Gastrocnemius medialis (tissue), 4 donors: Measurements from ENCODE around the gene KCNQ1. TPM values are rescaled to one million over a fixed set of nuclear protein-coding genes. Genes with fewer than 3 reads are reported as not detected.
A peak's percentile ranks its signal among the peaks of the same experiment; 100 is the strongest.

Experiments used
- ATAC-seq, 2 donors: fragments of 150-250 bp; one replicate each; pipeline ENCODE4 v1.9.1; 2016
- DNase-seq, 2 donors: peaks; one replicate each; pipeline ENCODE4 v3.0.0-alpha.2; 2019
- H3K27ac ChIP-seq, 4 donors: fragments of 200-600 bp; sonication (generic); 1 replicate in 1 of 4; 2 replicates in 3 of 4; pipeline ENCODE4 v1.5.1; 2016 to 2018; ENCODE audit warnings: mild to moderate bottlenecking in 2 of 4, moderate library complexity in 1 of 4
- H3K27me3 ChIP-seq, 3 donors: fragments of 200-600 bp; sonication (generic) in 2 of 3; 1 replicate in 1 of 3; 2 replicates in 2 of 3; pipeline versions ENCODE4 v1.5.1 to v1.6.0; 2016 to 2019; ENCODE audit warnings: mild to moderate bottlenecking in 1 of 3, moderate library complexity in 1 of 3
- H3K36me3 ChIP-seq, 2 donors: fragments of 200-600 bp; sonication (generic) in 1 of 2; one replicate each; pipeline ENCODE4 v1.5.1; 2017 to 2018
- H3K4me1 ChIP-seq, 2 donors: fragments of 200-600 bp; sonication (generic) in 1 of 2; one replicate each; pipeline ENCODE4 v1.5.1; 2016 to 2017; ENCODE audit warnings: mild to moderate bottlenecking in 2 of 2
- H3K4me3 ChIP-seq, 4 donors: fragments of 200-600 bp; sonication (generic) in 3 of 4; 1 replicate in 1 of 4; 2 replicates in 3 of 4; pipeline ENCODE4 v1.5.1; 2016 to 2019; ENCODE audit warnings: mild to moderate bottlenecking in 2 of 4
- H3K9me3 ChIP-seq, 3 donors: fragments of 200-600 bp; sonication (generic) in 2 of 3; 1 replicate in 1 of 3; 2 replicates in 2 of 3; pipeline ENCODE4 v1.5.1; 2016 to 2019
- POLR2A ChIP-seq, 2 donors: fragments of 450-650 bp; IDR thresholded peaks; one replicate each; pipeline ENCODE4 v1.6.1; 2017; ENCODE audit warnings: antibody characterized with exemption in 2 of 2, mild to moderate bottlenecking in 2 of 2, moderate library complexity in 2 of 2
- in situ Hi-C, 4 donors: fragments of 200-750 bp; cut with MboI; loops; one replicate each; pipeline versions ENCODE4 v1.15.0 to v1.8.0; 2017; ENCODE audit warnings: low sequenced_read_pairs in 4 of 4
- intact Hi-C: fragments of 100-400 bp; cut with DNase I; formaldehyde crosslinking; loops from one replicate; pipeline ENCODE4 v1.15.1; 2023; ENCODE audit warnings: low total_unique reads
- total RNA-seq, 4 donors: library from RNA; depleted of rRNA; stranded (reverse); fragments of >200 nt; gene quantifications; one replicate each; pipeline versions ENCODE4 v1.1.0 to v1.2.3, GENCODE V29; 2016
- TF ChIP-seq, protein P1 (sequence below), 5 experiments: fragments of 450-650 bp in 3 of 5; fragments of 200-600 bp in 2 of 5; sonication (generic) in 2 of 5; IDR thresholded peaks in 4 of 5; conservative IDR thresholded peaks in 1 of 5; 1 replicate in 4 of 5; 2 replicates in 1 of 5; pipeline ENCODE4 v1.5.1; 2016 to 2019; ENCODE audit warnings: antibody characterized with exemption in 5 of 5, mild to moderate bottlenecking in 3 of 5, moderate library complexity in 3 of 5

Gene KCNQ1
- total RNA-seq, 4 donors from 2014 or later = 0.15 to 1.00 (median 0.67) TPM

DNA sequence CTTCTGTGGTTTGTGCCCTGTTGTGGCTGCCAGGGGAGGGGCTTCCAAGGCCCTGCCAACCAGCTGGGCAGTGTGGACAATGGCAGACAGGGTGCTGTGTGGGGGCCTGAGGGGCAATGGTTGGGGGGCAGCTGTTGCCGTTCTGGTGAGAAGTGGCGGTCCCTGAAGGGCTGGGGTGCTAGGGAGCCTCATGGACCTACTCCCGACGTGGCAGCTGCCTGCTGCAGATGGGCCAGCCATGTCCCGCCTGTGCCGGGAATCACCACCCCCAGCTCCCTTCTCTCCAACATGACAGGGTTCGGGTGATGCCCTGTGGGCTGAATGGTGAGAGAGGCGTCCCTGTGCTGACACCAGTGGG lies 74.2 kb downstream of the KCNQ1 start:
- H3K4me3 ChIP-seq = no peak overlapping the region
- ATAC-seq (no peak), DNase-seq (peak; percentile 0 to 4)
- no peak overlapping the region for H3K27ac ChIP-seq
- no peaks in the 10 kb centered on the region for H3K36me3 ChIP-seq
- H3K27me3 ChIP-seq = no peaks in the 10 kb centered on the region
- in situ Hi-C loops (loop anchor here in 1 of 4 donors (10.0 kb wide), 1 partner anchor 84 kb away; no protein-coding TSS in a partner anchor), intact Hi-C loops (no loop called here)
- no peaks in the 10 kb centered on the region for H3K9me3 ChIP-seq
- no peaks in the 10 kb centered on the region for H3K4me1 ChIP-seq
- TF ChIP-seq, protein P1, sequence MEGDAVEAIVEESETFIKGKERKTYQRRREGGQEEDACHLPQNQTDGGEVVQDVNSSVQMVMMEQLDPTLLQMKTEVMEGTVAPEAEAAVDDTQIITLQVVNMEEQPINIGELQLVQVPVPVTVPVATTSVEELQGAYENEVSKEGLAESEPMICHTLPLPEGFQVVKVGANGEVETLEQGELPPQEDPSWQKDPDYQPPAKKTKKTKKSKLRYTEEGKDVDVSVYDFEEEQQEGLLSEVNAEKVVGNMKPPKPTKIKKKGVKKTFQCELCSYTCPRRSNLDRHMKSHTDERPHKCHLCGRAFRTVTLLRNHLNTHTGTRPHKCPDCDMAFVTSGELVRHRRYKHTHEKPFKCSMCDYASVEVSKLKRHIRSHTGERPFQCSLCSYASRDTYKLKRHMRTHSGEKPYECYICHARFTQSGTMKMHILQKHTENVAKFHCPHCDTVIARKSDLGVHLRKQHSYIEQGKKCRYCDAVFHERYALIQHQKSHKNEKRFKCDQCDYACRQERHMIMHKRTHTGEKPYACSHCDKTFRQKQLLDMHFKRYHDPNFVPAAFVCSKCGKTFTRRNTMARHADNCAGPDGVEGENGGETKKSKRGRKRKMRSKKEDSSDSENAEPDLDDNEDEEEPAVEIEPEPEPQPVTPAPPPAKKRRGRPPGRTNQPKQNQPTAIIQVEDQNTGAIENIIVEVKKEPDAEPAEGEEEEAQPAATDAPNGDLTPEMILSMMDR (IDR thresholded peaks at IDR 0.05 in 4 of 5, conservative IDR thresholded peaks at IDR 0.05 in 1 of 5) = no peak
- no peak for TF ChIP-seq POLR2A (IDR thresholded peaks at IDR 0.05)

DNA sequence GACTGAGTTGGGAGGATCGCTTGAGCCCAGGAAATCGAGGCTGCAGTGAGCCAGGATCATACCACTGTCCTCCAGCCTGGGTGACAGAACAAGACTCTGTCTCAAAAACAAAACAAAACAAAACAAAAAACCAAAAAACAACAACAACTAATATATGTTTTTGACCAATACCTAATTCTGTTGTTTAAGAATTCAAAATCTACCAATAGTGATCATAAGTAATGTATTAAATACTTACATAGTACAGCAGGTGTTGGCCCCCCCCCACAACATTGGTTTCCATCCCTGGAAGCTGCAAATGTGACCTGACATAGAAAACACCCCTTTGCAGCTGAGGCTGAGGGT lies 74.7 kb downstream of the KCNQ1 start:
- Histone ChIP-seq H3K4me1 (no peaks in the 10 kb centered on the region), H3K9me3 (no peaks in the 10 kb centered on the region), H3K36me3 (no peaks in the 10 kb centered on the region), H3K4me3 (no peak overlapping the region), H3K27me3 (no peaks in the 10 kb centered on the region), H3K27ac (no peak overlapping the region)
- in situ Hi-C loops = loop anchor here in 1 of 4 donors (10.0 kb wide), 1 partner anchor 85 kb away; no protein-coding TSS in a partner anchor
- intact Hi-C loops = no loop called here
- no peak for TF ChIP-seq POLR2A (IDR thresholded peaks at IDR 0.05)
- TF ChIP-seq, protein P1 (IDR thresholded peaks at IDR 0.05 in 4 of 5, conservative IDR thresholded peaks at IDR 0.05 in 1 of 5) = no peak
- ATAC-seq (no peak), DNase-seq (no peak)

GRCh38 chr11:2519862-2520735 lies 75.3 kb downstream of the KCNQ1 start:
- no peak for TF ChIP-seq POLR2A (IDR thresholded peaks at IDR 0.05)
- TF ChIP-seq, protein P1 (IDR thresholded peaks at IDR 0.05 in 4 of 5, conservative IDR thresholded peaks at IDR 0.05 in 1 of 5) = no peak
- Histone ChIP-seq H3K4me1 (no peaks in the 10 kb centered on the region), H3K27me3 (no peaks in the 10 kb centered on the region), H3K36me3 (no peaks in the 10 kb centered on the region), H3K27ac (no peak overlapping the region), H3K9me3 (no peaks in the 10 kb centered on the region), H3K4me3 (no peak overlapping the region)
- ATAC-seq (no peak), DNase-seq (peak; percentile 1 to 10)
- in situ Hi-C loops (loop anchor here in 1 of 4 donors (10.0 kb wide), 1 partner anchor 85 kb away; no protein-coding TSS in a partner anchor), intact Hi-C loops (no loop called here)

DNA sequence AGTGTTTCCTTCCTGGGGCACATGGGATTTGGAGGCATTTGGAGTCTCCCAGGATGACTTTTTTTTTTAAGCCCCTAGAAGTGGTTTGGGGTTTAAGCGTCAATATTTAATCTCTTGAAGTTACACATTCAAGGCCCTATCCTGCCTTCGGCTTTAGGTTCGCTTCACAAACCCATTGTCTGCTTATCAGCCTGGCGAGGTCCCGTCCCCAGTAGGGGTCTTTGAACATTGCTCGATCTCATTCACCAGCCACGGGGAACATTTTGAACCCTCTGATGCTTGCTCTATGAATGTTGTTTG lies 75.9 kb downstream of the KCNQ1 start:
- H3K4me3 ChIP-seq = no peak overlapping the region
- intact Hi-C loops (no loop called here), in situ Hi-C loops (no loop called here)
- no peaks in the 10 kb centered on the region for H3K4me1 ChIP-seq
- H3K27me3 ChIP-seq = no peaks in the 10 kb centered on the region
- H3K9me3 ChIP-seq = no peaks in the 10 kb centered on the region
- no peak overlapping the region for H3K27ac ChIP-seq
- no peaks in the 10 kb centered on the region for H3K36me3 ChIP-seq
- no peak for TF ChIP-seq POLR2A (IDR thresholded peaks at IDR 0.05)
- TF ChIP-seq, protein P1 (IDR thresholded peaks at IDR 0.05 in 4 of 5, conservative IDR thresholded peaks at IDR 0.05 in 1 of 5) = no peak
- ATAC-seq = no peak
- no peak for DNase-seq
